LNCAP (cell line): ENCODE measurements around the gene LUC7L2.

ENCODE experiments used
- CTCF ChIP-seq: fragments of 450-650 bp; IDR thresholded peaks from 2 replicates; pipeline ENCODE4 v1.5.1; 2017; ENCODE audit warnings: mild to moderate bottlenecking

The LUC7L2 gene

DNA sequence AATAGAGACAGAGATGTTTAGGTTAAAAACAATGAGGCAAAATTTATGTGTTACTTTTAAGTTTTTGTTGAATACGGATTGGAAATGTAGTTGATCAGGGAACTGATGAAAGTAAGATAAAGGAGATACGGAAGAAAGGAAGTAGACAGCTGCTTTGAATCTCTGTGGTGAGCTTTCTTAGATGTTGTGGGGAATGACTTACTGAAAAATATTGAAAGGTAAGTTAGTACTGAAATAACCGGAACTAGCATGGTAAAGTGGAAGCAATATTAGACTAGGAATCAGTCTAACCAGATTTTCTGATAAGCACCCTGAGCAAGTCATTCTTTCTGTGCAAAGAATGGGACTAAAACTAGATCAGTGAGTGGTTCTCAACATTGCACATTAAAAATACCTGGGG lies 34.8 kb downstream of the LUC7L2 start:
- TF ChIP-seq CTCF: no peak

- TF ChIP-seq CTCF: no peak
Observed at GRCh38 chr7:139396323-139396951, 36.7 kb downstream of the LUC7L2 start.

GRCh38 chr7:139397192-139397591 lies 37.5 kb downstream of the LUC7L2 start:
- no peak for TF ChIP-seq CTCF

DNA sequence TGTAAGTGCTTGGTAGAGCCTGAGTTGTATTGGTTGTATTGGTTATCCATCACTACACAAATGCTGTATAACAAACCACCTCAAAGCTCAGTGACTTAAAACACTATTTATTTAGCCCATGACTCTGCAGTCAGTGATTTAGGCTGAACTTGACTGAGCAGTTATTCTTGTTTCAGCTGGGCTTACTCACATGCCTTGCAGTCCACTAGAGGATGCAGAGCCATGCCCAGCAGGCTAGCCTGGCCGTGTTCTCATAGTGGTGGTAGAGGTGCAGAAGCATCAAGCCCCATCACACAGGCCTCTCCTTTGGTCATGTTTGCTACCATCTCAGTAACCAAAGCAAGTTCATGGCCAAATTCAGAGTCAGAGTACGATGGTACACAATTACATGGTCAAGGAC lies 43.9 kb downstream of the LUC7L2 start:
- no peak for TF ChIP-seq CTCF

- TF ChIP-seq CTCF: no peak
Observed at GRCh38 chr7:139407555-139407954, 47.9 kb downstream of the LUC7L2 start.

DNA sequence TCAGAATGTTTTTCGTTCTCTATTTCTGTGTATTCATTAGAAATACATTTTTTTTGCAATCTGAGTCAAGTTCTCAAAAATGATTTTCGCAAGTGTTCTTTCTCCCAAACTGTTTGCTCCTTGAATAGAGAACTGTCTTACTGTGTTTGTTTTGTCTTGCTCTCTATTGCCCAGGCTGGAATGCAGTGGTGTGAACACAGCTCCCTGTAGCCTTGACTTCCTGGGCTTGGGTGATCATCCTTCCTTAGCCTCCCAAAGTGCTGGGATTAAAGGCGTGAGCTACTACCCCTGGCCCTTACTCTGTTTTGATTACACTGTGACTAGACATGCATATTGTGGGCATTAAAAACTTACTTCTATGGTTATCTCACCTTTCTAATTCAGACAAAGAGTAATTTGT lies 56.7 kb downstream of the LUC7L2 start:
- TF ChIP-seq CTCF: no peak

GRCh38 chr7:139417478-139417877 lies 57.8 kb downstream of the LUC7L2 start:
- TF ChIP-seq CTCF: no peak

DNA sequence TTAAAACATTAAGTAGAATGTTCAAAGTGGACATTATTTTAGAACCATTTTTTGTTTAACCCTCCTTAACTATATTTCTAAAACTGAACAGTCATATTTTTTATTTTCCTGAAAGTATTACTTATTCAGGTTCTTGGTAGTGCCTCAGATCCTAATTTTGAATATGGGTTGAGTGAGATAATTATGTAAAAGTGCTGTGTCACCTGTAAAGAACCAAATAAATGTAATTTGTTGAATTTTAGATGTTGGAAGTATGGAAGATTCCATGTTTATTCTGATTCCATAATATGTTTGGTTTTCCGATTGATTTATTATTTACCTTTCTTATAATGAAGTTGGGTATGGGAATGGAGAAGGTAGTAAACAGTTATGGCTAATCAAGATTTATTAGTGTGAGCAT lies 61.4 kb downstream of the LUC7L2 start:
- no peak for TF ChIP-seq CTCF
